Stimulated activated CD8-positive, alpha-beta memory T cell treated with anti-CD3 and anti-CD28 coated beads, Interleukin-12 subunit alpha, Interleukin-12 subunit beta, amount 100 ng/mL, for 24 hours (primary cell): ENCODE data around the gene SPTBN4.
"Not testable (repeated sequence)": the region's sequence is repeated elsewhere in the genome, so short reads cannot be mapped to it uniquely, and the experiment has no call there.

Experiments
- DNase-seq: peaks from one replicate; pipeline ENCODE4 v3.0.0-alpha.2; 2020; ENCODE audit errors: extremely low read depth

Gene SPTBN4

DNA sequence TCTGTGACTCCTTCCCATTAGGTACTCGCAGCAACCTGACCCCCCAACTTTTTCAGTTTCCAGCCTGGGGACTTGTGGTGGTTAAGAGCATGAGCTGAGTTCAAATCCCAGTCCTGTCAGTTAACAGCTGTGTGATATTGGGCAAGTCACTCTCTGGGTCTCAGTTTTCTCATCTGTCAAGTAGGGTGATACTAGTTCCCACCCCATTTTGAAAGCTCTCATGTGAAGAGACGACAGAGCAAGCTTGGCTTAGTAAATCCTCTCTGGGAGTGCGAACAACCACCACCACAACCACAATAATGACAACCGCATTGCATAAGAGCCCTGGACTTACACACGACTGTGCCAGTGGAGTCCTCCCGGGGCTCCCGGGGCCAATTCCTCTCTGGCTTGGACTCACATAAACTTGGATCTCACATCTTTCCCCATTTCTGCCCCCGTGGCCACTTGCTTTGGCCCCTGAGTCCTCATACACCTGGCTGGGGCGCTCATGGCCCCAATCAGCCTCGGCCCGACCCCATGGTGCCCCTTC, 1.7 kb upstream of the SPTBN4 start:
- no peak for DNase-seq

DNA sequence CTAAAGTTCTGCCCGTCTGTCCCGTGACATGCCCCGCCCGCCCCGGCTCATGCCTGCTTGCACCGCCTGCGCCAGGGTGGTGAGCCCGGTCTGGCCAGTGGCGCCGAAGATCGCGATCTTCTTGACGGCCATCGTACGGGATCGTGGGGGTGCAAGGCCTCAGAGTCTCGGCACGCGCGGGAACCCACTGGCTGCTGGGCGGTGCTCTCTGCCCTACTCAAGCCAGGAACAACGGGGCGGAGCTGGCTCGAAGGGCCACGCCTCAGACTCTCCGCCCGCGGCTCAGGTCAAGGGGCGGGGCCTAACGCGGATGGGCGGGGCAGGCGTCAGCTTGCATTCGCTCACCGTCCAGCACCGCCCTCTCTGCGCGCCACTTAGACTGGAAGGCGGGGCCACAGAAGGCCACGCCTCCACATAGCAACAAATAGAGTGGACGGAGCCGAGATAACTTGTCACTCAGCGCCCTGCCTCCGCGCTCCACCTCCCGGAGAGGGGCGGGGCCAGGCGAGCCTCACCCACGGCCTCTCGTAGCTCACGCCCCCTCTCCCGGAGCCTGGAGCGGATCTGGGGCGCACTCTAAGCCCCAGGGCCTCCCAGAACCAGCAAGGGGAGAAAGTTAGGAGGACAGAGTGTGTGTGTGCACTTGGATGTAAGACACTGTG, 1.1 kb upstream of the SPTBN4 start, which contains the start of gene BLVRB:
Gene BLVRB, minus strand, starts transcription at position 189 of the 662 bp plus-strand sequence. Its CDS starts 57 bp downstream, at position 132.
- peak; percentile 97 for DNase-seq

- peak; percentile 42 for DNase-seq
Observed at GRCh38 chr19:40466219-40466984, 399 bp upstream of the SPTBN4 start.

GRCh38 chr19:40469011-40469410, 2.2 kb downstream of the SPTBN4 start:
- no peak for DNase-seq

DNA sequence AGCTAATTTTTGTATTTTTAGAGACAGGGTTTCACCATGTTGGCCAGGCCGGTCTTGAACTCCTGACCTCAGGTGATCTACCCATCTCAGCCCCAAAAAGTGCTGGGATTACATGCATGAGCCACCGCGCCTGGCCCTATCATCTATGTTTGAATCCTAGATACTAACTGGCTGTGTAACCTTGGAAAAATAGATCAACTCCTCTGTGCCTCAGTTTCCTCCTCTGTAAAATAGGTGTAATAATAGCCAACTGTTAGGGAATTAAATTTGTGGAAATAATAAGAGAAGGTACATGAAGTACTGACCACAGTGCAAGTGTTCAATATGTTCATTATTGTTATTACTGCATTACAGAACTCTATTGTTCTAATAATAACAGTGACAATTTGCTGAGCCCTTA, 4.3 kb downstream of the SPTBN4 start:
- DNase-seq: no peak

- no peak for DNase-seq
Observed at GRCh38 chr19:40472516-40472915, 5.7 kb downstream of the SPTBN4 start.

GRCh38 chr19:40474737-40475136, 7.9 kb downstream of the SPTBN4 start:
- DNase-seq: no peak

DNA sequence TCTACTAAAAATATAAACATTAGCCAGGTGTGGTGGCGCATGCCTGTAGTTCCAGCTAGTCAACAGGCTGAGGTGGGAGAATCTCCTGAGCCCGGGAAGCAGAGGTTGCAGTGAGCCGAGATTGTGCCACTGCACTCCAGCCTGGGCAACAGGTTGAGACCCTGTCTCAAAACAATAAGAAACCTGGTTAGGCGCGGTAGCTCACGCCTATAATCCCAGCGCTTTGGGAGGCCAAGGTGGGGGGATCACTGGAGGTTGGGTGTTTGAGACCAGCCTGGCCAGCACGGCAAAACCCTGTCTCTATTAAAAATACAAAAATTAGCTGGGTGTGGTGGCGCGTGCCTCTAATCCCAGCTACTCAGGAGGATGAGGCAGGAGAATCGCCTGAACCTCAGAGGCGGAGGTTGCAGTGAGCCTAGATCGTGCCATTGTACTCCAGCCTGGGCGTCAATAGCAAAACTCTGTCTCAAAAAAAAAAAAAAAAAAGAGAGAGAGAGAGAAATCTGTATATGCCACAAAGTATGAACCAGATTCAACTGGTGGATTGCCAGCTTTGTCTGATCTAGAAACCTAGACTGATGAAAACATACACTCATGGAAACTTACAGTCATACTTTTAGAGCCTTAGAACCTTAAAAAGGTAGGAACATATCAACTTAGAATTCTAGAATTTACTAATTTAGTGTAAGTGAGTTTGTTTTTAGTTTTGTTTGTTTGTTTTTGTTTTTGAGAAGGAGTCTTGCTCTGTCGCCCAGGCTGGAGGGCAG, 9.3 kb downstream of the SPTBN4 start:
- DNase-seq: not testable (repeated sequence)

- no peak for DNase-seq
Observed at GRCh38 chr19:40486017-40486416, 19.2 kb downstream of the SPTBN4 start.

DNA sequence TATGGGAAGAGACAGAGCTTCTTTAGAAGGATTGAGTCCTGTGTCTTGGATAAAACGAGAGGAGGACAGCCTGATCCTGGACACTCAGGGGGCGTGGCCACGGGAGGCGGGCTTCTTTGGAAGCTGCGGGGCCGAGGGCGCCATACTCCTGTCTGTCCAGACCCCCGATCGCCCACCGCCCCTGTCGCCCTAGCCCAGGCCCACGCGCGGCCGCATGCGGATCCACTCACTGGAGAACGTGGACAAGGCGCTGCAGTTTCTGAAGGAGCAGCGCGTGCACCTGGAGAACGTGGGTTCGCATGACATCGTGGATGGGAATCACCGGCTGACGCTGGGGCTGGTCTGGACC, 23.1 kb downstream of the SPTBN4 start:
- DNase-seq: no peak

GRCh38 chr19:40492274-40492673, 25.5 kb downstream of the SPTBN4 start:
- no peak for DNase-seq

DNA sequence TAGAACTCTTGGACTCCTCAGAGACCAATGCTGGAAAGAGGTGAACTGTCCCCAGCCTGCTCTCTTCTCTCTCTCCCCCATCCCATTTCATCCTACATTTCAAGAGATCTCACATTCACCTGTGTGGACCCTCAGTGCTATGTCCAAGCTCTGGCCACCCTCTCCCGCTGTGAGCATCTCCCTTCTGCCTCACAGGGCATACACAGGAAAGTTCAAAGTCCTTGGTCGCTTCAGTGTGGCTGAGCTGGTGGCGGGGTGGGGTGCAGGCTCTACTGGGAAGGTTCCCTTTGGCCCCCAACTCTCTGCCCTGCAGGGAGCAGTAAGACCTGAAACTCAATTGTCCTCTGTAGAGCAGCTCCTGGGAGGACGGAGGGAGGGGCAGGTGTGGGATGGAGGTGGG, 27.0 kb downstream of the SPTBN4 start:
- no peak for DNase-seq

DNA sequence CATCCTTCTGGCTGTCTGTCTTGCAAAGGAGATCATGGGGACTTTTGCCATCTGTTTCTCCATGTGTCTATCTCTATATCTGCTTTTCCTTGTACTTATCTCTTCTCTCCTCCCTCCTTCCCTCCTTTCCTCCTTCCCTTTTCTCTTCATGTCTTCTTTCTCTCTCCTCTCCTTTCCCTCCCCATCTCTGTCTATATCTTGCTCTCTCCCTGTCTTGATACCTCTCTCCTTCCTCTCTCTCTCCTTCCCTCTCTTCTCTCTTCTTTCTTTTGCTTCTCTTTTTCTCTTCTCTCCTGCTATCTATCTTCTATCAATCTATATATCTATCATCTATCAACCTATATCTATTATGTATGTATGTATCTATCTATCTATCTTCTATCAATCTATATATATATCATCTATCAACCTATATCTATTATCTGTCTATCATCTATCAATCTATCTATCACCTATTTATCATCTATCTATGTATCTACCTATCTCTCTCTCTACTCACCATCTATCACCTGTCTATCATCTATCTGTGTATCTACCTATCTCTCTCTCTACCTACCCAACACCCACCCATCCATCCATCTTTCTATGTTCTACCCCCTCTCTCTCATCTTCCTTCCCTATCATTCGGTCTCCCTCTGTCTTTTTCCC, 27.5 kb downstream of the SPTBN4 start:
- DNase-seq: no peak

DNA sequence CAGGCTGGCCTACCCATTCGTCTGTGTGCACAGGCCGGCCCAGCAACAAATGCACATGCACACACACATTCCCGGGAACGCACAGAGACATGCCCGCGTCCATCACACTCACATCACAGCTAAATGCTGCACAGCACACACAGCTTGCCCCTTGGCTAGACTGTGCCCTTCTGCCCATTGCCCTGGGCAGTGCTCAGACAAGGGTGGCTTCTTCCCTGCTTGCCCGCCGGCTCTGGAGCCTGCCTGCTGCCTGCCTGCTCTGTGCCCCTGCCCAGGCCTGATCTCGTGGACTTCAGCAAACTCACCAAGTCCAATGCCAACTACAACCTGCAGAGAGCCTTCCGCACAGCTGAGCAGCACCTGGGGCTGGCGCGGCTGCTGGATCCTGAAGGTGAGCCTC, 30.4 kb downstream of the SPTBN4 start:
- no peak for DNase-seq

DNA sequence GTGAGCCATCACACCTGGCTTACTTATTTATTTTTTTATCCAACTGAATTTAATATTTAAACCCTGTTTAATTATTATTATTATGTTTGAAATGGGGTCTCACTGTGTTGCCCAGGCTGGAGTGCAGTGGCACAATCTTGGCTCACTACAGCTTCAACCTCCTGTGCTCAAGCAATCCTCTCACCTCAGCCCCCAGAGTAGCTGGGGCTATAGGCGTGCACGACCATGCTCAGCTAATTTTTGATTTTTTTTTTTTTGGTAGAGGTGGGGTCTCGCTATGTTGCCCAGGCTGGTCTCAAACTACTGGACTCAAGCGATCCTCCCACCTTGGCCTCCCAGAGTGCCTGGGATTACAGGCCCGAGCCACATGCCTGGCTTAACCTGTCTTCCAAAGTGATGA, 32.5 kb downstream of the SPTBN4 start:
- no peak for DNase-seq

- not testable (repeated sequence) for DNase-seq
Observed at GRCh38 chr19:40500678-40501530, 34.1 kb downstream of the SPTBN4 start.

- no peak for DNase-seq
Observed at GRCh38 chr19:40501599-40501998, 34.8 kb downstream of the SPTBN4 start.

- DNase-seq: no peak
Observed at GRCh38 chr19:40502081-40502480, 35.3 kb downstream of the SPTBN4 start.

- DNase-seq: no peak
Observed at GRCh38 chr19:40502647-40503319, 36.0 kb downstream of the SPTBN4 start.

DNA sequence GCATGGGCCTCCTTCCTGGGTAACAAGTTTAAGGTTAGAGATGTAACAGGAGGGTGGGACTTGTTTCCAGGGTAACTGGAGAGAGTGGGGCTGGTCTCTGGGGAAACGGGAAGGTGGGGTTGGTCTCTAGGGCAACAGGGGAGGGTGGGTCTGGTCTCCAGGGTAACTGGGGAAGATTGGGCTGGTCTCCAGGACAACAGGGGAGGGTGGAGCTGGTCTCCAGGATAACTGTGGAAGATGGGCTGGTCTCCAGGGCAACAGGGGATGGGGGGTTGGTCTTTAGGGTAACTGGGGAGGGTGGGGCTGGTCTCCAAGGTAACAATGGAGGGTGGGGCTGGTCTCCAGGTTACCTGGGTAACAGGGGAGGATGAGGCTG, 36.5 kb downstream of the SPTBN4 start:
- DNase-seq: no peak
